Measurements from ENCODE around the gene SYCE3.

Gene SYCE3

DNA sequence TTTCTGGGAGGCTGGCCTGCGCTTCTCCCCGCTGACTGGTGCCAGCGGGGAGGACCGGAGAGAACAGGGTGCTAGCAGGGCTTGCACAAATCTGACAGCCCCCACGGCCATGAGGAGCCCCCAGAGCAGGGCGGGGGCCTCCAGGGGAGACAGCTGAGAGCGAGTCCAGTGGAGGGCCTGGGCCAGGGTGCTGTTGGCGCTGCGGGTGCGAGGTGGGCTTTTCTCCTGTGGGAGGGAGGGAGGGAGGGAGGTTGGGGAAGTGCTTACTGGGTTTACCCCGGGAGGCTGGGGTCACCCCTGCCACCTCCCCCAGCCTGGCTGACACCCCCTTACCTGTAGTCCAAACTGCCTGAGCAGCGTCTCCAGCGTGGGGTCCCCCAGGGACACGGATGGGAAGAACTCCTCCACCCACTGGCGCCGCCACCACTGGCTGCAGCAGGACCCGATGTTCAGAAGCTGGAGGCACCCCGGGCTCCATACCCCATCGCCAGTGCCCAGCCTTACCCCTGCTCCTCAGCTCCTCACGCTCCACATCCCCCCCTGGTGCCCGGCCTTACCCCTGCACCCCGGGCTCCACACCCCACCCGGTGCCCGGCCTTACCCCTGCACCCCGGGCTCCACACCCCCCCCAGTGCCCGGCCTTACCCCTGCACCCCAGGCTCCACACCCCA, 59.1 kb downstream of the SYCE3 start:
- DNase-seq (ENCODE audit: low read depth in 2 of 3, low spot score in 1 of 3) = no peak

DNA sequence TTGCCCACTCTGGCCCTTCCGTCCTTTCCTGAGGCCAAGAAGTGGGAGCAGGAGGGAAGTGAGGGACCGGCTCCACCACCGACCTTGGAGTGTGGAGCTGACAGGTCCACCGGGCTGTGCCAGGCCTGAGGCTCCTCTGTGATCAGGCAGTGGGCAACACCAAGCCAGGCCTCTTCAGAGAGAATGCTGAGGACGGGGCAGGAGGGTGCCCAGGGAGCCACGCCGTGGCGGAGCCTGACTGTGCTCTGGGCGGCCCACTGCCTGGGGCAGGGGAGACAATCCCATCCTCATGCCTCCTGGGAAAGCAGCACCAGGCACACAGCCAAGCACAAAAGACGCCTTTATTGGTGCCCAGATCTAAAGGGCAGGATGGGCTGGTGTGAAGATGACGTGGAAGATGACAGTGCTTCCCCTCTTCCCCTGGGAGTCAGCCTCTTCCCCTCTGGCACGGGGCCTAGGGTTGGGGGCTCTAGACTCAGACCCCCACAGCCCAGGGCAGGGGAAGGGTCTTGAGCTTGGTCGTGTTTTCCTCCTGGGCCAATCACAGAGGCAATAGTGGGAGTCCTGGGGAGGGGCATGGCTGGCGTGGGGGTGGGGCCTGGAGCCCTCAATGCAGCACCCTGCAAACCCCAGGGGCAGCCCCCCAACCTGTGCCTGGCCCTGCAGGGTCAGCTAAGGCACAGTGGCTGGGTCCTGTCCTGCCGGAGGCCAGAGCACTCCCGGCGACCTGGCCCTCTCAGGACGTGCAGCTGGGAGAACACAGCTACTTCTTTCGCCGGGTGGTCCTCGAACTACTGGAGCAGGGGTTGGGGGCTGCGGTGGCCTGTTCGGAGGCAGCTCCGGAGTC, 59.9 kb downstream of the SYCE3 start:
- DNase-seq (ENCODE audit: low read depth in 2 of 3, low spot score in 1 of 3) = no peak

DNA sequence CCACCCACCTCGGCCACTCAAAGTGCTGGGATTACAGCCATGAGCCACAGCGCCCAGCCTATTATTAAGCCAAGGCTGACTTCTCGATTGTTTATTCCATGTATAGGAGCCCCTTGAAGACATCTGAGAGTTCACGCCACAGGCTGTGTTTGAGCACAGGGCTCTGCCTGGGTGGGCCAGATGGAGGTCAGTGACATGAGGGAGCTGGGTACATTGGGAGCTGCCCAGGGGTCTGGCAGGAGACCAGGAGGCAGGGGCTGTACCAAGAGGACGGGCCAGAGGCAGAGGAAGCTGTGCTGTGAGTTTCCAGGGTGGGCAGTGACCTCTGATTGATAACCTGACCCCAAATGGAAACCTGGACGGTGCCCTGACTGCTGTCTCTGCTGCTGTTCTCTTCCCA, 60.6 kb downstream of the SYCE3 start:
- DNase-seq (ENCODE audit: low read depth in 2 of 3, low spot score in 1 of 3) = no peak

All from stimulated activated CD4-positive, alpha-beta T cell treated with anti-CD3 and anti-CD28 coated beads, Interleukin-12 subunit alpha, Interleukin-12 subunit beta, amount 100 ng/mL, for 48 hours (primary cell).